H1 (cell line): Measurements from ENCODE around the gene FIZ1. TPM values are rescaled to one million over a fixed set of nuclear protein-coding genes. Genes with fewer than 3 reads are reported as not detected.
A peak's percentile ranks its signal among the peaks of the same experiment; 100 is the strongest.

Source experiments
- CREB1 ChIP-seq: IDR thresholded peaks from 2 replicates; pipeline ENCODE4 v1.6.1; 2012; ENCODE audit warnings: inconsistent platforms
- RAD21 ChIP-seq, 2 experiments: IDR thresholded peaks in 1 of 2; conservative IDR thresholded peaks in 1 of 2; 2 replicates each; pipeline ENCODE4 v1.6.1; 2011; ENCODE audit warnings: low read depth in 2 of 2, low read length in 2 of 2, improper control_type of control experiment in 1 of 2, inconsistent platforms in 1 of 2, mild to moderate bottlenecking in 1 of 2, moderate library complexity in 1 of 2
- TAF1 ChIP-seq: IDR thresholded peaks from 2 replicates; pipeline ENCODE4 v1.6.1; 2011; ENCODE audit warnings: mild to moderate bottlenecking, low read depth, low read length
- polyA plus RNA-seq, 7 experiments: library from polyadenylated mRNA; depleted of rRNA in 3 of 7; stranded (reverse) in 5 of 7; unstranded in 2 of 7; fragments of >200 nt in 5 of 7; fragments of 200-250 nt in 2 of 7; gene quantifications; 1 replicate in 5 of 7; 2 replicates in 1 of 7; 4 replicates in 1 of 7; pipeline versions ENCODE4 v1.2.1 to v1.2.3, GENCODE V29; 2011 to 2013; ENCODE audit warnings: missing spikeins in 2 of 7, mixed read lengths in 2 of 7
- total RNA-seq: library from RNA; stranded (reverse); fragmentation: NEBNext Ultra II Directional; extraction: Animal tissue kit (Norgen Biotek cat#: 25700); gene quantifications from 2 replicates; pipeline ENCODE4 v1.2.1, GENCODE V29; 2021
- TF ChIP-seq, protein P1 (sequence below): IDR thresholded peaks from 2 replicates; pipeline ENCODE4 v1.6.1; 2012; ENCODE audit warnings: inconsistent platforms

The FIZ1 gene
- total and polyA plus RNA-seq, 2 of the 8 experiments (the other 6 are each of a cell fraction or from before 2014, with no cell fraction given): 9.1 to 18.5 TPM

DNA sequence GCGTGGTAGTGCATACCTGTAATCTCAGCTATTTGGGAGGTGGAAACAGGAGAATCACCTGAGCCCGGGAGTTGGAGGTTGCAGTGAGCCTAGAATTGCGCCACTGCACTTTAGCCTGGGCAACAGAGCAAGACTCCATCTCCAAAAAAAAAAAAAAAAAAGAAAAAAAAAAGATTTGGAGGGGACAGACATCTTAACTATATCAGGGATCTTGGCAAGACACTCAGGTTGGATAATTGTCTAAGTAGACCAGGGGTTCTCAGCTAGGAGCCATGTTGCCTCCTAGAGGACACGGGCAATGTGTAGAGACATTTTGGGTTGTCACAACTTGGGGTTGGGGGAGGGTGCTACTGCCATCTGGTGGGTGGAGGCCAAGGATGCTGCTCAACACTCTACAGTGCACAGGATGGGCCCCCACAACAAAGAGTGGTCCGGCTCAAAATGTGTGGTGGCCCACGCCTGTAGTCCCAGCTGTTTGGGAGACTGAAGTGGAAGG, 39.6 kb upstream of the FIZ1 start (continued):
- TF ChIP-seq, protein P1, sequence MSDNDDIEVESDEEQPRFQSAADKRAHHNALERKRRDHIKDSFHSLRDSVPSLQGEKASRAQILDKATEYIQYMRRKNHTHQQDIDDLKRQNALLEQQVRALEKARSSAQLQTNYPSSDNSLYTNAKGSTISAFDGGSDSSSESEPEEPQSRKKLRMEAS: 0 out of 2 replicates have a peak, but pooled peaks have one; percentile 17
- peak; percentile 53; the same call in 1 of the 2 replicates for TF ChIP-seq TAF1
- peak; percentile 20 to 44; a peak in 3 of 4 replicates for TF ChIP-seq RAD21 (IDR thresholded peaks at IDR 0.05 in 1 of 2, conservative IDR thresholded peaks at IDR 0.05 in 1 of 2; ENCODE audit: low read depth in 2 of 2, low read length in 2 of 2)
- TF ChIP-seq CREB1: peak; percentile 39
- TF ChIP-seq, all 59 proteins: peak for 9
